Fibroblast of lung (primary cell): ENCODE results near the gene CSNK1G2.

Source experiments
- CTCF ChIP-seq, 2 donors: IDR thresholded peaks in 1 of 2; conservative IDR thresholded peaks in 1 of 2; 1 replicate in 1 of 2; 2 replicates in 1 of 2; pipeline ENCODE4 v1.5.1; 2011 to 2012; ENCODE audit warnings: low read length in 2 of 2, control low read depth in 1 of 2, inconsistent platforms in 1 of 2, low read depth in 1 of 2, mild to moderate bottlenecking in 1 of 2
- EZH2 ChIP-seq: IDR thresholded peaks from 2 replicates; pipeline ENCODE4 v1.5.1; 2012; ENCODE audit warnings: low read length, control low read depth, mild to moderate bottlenecking; ENCODE audit errors: missing control alignments

- no peak for TF ChIP-seq EZH2
- TF ChIP-seq CTCF (conservative IDR thresholded peaks at IDR 0.05 in 1 of 2, IDR thresholded peaks at IDR 0.05 in 1 of 2; ENCODE audit: low read depth in 1 of 2, low read length in 2 of 2) = no peak
Measured at GRCh38 chr19:2003874-2004273, 62.9 kb downstream of the CSNK1G2 start.
